Cardiac muscle cell (in vitro differentiated cells and primary cell): ENCODE results near the gene ZRANB3. TPM values are rescaled to one million over a fixed set of nuclear protein-coding genes. Genes with fewer than 3 reads are reported as not detected.

Experiments used
- DNase-seq, 2 donors: peaks; one replicate each; pipeline versions ENCODE4 v3.0.0 to v3.0.0-alpha.2; 2010 to 2017; ENCODE audit warnings: low read depth in 1 of 2, low spot score in 1 of 2
- H3K27ac ChIP-seq: fragments of 200-600 bp; sonication (generic); 2 replicates; pipeline ENCODE4 v1.5.1; 2016
- H3K27me3 ChIP-seq: fragments of 200-600 bp; sonication (generic); 2 replicates; pipeline ENCODE4 v1.6.0; 2016; ENCODE audit warnings: control low read depth
- H3K36me3 ChIP-seq: fragments of 200-600 bp; sonication (generic); 2 replicates; pipeline ENCODE4 v1.5.1; 2016; ENCODE audit warnings: control low read depth
- H3K4me1 ChIP-seq: fragments of 200-600 bp; sonication (generic); 2 replicates; pipeline ENCODE4 v1.8.1; 2017; ENCODE audit warnings: low read depth, mild to moderate bottlenecking, mixed run types
- H3K4me3 ChIP-seq: fragments of 200-600 bp; sonication (generic); 2 replicates; pipeline ENCODE4 v1.5.1; 2016; ENCODE audit warnings: mild to moderate bottlenecking
- H3K9me3 ChIP-seq: fragments of 200-600 bp; sonication (generic); 2 replicates; pipeline ENCODE4 v1.5.1; 2017; ENCODE audit warnings: low read depth, mild to moderate bottlenecking, control low read depth
- polyA plus RNA-seq: library from polyadenylated mRNA; unstranded; fragments of >200 nt; fragmentation: Nextera tagmentation; extraction: Ambion mirVana; gene quantifications from 2 replicates; pipeline ENCODE4 v1.2.1, GENCODE V29; 2016
- total RNA-seq: library from RNA; depleted of rRNA; stranded (reverse); fragments of >200 nt; gene quantifications from 2 replicates; pipeline ENCODE4 v1.2.3, GENCODE V29; 2016
- TF ChIP-seq, protein P1 (sequence below): IDR thresholded peaks from 2 replicates; pipeline ENCODE4 v1.5.1; 2012; ENCODE audit warnings: low read depth, mild to moderate bottlenecking, low read length

Gene ZRANB3
- total and polyA plus RNA-seq, 2 experiments from 2014 or later: 3.9 to 8.8 TPM

DNA sequence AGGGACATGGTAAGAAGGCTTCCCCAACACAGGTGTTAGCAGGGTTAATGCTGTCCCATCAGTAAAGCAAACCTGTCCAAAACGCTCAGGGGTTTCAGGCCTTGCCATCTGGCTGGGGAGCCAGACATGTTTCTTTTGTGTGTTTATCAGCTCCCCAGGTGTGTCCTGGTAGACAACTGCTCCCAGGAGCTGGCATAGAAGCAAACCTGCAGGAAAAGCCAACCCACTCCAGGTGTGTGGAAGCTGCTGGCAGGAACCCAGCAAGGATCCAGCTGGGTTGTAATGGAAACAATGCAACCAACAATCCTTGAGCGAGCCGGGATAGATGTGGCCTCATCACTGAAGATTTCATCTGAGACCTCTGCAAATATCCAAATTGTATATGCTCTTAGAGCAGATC lies 355.8 kb downstream of the ZRANB3 start:
- H3K27ac ChIP-seq: no peak overlapping the region
- TF ChIP-seq, protein P1, sequence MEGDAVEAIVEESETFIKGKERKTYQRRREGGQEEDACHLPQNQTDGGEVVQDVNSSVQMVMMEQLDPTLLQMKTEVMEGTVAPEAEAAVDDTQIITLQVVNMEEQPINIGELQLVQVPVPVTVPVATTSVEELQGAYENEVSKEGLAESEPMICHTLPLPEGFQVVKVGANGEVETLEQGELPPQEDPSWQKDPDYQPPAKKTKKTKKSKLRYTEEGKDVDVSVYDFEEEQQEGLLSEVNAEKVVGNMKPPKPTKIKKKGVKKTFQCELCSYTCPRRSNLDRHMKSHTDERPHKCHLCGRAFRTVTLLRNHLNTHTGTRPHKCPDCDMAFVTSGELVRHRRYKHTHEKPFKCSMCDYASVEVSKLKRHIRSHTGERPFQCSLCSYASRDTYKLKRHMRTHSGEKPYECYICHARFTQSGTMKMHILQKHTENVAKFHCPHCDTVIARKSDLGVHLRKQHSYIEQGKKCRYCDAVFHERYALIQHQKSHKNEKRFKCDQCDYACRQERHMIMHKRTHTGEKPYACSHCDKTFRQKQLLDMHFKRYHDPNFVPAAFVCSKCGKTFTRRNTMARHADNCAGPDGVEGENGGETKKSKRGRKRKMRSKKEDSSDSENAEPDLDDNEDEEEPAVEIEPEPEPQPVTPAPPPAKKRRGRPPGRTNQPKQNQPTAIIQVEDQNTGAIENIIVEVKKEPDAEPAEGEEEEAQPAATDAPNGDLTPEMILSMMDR: no peak
- DNase-seq: no peak
- H3K36me3 ChIP-seq: no peaks in the 10 kb centered on the region
- no peak overlapping the region for H3K4me3 ChIP-seq
- H3K9me3 ChIP-seq: no peaks in the 10 kb centered on the region
- H3K4me1 ChIP-seq: no peaks in the 10 kb centered on the region
- no peaks in the 10 kb centered on the region for H3K27me3 ChIP-seq

DNA sequence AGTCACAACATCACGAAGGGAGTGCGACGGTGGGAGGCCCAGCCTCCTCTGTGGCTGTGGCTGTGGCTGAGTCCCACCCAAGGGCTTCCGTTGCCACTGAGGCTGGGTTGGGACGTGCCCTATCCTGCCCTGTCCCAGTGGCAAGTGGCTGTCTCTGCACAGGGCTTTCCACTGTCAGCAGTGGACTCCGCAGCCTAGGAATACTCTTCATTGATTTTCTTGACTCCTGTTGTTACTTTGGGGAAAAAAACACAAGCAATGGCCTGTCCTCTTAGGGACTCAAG lies 356.3 kb downstream of the ZRANB3 start:
- no peaks in the 10 kb centered on the region for H3K36me3 ChIP-seq
- no peak for DNase-seq

DNA sequence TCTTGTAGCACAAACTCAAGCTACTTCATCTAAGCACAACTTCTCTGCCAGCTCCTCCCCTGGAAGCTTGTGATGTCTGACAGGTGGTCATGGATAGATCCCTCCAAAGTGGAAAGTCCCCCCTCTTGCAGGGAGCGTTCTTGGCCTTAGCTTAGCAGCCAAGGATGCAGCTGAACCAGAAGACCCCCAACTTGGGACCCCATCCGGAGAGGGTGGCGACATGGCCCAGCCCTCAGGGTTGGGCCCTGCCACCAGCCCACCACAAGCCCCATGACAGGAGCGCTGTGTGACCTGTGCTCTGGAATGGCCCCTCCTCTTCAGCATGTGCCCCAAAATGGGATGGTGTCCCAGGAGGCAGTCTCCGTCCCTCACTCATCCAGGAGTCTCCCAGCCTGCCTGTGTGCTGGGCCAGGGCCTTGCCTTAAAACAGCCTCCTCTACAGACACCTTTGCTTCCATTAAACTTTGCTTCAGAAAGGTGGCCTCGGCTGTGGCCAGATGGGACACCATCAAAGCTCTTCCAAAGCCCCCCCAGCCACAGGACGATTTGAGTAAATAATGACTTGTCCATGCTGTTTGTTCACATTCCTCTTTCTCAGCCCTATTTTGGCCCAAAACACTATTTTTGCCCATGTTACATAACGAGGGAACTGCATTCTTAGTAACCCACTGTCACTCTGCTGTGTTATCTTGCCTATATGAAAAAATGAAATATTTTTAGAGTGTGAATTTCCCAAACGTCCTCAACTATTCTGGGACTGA lies 356.8 kb downstream of the ZRANB3 start:
- Histone ChIP-seq H3K27me3 (no peaks in the 10 kb centered on the region), H3K36me3 (peaks cover 4% of the 10 kb centered on the region), H3K4me3 (no peak overlapping the region), H3K27ac (no peak overlapping the region), H3K9me3 (no peaks in the 10 kb centered on the region), H3K4me1 (no peaks in the 10 kb centered on the region)
- no peak for DNase-seq
- TF ChIP-seq, protein P1: no peak

More for the DNA sequence above, 356.3 kb downstream of the ZRANB3 start:
- H3K4me1 ChIP-seq: no peaks in the 10 kb centered on the region
- H3K4me3 ChIP-seq: no peak overlapping the region
- TF ChIP-seq, protein P1: no peak
- no peaks in the 10 kb centered on the region for H3K27me3 ChIP-seq
- no peaks in the 10 kb centered on the region for H3K9me3 ChIP-seq
- H3K27ac ChIP-seq: no peak overlapping the region

DNA sequence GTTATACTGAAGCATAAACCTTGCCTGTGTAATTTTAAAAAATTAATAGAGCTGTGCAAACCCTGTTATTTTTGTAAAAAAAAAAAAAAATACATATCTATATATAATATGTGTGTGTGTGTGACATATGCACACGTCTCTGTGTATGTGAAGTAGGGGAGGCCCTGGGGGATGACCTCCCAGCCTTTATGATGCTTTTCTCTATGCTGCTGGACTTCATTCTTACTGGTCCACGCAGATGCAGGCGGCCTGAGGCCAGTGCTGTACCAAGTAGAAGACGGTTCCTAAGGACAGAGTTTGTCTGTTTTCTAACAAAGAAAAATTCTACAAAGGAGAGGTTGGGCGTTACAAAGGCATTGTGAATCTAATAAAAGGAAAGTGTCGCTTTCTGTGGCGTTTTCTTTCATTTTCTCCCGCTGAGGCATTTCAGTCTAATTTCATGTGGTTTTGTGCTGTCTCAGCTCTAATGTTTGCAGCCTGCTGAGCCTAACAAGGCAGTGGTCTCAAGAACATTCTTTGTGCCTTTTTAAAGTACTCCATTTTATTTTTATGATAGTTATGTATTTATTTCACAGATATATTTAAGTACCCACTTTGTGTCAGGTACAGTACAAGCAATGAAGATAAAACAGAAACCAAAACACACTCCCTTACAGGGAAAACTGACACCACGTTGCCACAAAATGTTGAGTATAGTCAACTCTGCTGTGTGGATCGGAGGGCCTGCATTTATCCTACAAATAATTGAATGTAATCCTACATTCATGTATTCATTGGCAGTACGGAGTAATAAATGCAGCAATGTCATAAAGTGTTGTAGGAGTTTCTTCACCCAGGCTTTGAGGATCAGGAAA lies 360.9 kb downstream of the ZRANB3 start:
- no peaks in the 10 kb centered on the region for H3K9me3 ChIP-seq
- TF ChIP-seq, protein P1: no peak
- H3K36me3 ChIP-seq: peaks cover 41% of the 10 kb centered on the region
- no peak overlapping the region for H3K27ac ChIP-seq
- DNase-seq: no peak
- no peaks in the 10 kb centered on the region for H3K27me3 ChIP-seq
- H3K4me3 ChIP-seq: no peak overlapping the region
- no peaks in the 10 kb centered on the region for H3K4me1 ChIP-seq

DNA sequence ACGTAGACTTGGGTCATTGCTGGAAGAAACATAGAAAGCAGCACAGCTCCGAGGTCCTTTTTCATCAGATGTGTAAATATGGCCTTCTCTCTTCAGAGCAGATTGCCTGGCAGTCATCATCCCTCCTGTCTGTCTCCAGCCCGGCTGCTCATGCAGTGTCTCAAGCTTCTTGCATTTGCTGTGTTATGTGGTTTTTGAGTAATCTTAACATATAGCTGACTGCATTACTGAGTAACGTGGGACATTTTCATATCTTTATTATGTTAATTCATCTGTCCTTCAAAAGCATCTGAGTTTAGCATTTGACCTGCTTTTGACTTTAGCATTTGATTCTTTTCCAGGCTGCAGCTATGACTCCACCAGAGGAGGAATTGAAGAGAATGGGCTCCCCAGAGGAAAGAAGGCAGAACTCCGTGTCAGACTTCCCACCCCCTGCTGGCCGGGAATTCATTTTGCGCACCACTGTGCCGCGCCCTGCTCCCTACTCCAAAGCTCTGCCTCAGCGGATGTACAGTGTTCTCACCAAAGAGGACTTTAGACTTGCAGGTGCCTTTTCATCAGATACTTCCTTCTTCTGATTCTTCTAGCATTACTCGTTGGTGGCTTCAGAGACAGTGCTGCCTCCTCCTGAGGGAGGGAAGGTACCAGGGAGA lies 362.7 kb downstream of the ZRANB3 start:
- TF ChIP-seq, protein P1: peak; percentile 2
- Histone ChIP-seq H3K9me3 (no peaks in the 10 kb centered on the region), H3K4me1 (no peaks in the 10 kb centered on the region), H3K27me3 (no peaks in the 10 kb centered on the region), H3K36me3 (peaks cover 51% of the 10 kb centered on the region), H3K4me3 (no peak overlapping the region), H3K27ac (no peak overlapping the region)
- no peak for DNase-seq
